ENCODE measurements around the gene DENND6B.

The DENND6B gene

DNA sequence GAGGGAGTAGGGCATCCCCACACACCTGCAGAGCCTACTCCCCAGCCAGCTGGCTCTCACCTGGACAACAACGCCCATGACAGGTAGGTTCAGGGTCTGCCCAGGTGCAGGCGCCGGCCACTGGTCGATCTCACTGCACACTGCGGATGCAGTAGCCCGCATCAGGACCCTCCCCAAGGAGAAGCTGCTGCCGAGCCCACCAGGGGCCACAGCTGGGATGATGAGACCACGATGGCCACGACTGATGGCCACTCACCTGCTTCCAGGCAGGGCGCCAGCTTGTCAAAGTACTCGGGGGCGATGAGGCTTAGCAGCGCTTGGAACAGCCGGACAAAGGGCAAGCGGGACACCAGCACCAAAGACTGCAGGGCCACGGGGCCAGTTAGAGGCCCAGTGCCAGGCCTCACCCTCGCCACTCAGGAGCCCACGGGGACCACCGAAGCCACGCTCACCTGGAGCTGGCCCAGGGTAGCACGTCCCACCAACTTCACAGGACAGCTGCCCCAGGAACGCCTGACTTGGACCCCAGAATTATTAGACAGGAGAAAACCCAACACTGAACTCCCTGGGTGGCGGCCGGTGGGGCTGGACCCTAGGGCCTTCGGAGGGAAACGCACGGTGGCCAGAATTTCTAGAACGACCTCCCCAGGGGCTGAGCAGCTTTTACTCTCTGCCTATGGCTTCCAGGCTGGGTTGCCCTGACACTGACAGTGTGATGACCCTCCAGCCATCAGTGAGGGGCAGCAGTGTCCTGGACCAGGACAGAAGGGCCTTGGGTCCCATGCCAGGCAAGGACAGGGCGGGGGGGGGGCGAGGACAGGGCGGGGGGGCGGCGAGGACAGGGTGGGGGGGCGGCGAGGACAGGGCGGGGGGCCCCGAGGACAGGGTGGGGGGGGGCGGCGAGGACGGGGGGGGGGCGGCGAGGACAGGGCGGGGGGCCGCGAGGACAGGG, 10.4 kb downstream of the DENND6B start:
- in situ Hi-C loops (cut with HindIII; ENCODE audit: low sequenced_read_pairs) = no loop called here

DNA sequence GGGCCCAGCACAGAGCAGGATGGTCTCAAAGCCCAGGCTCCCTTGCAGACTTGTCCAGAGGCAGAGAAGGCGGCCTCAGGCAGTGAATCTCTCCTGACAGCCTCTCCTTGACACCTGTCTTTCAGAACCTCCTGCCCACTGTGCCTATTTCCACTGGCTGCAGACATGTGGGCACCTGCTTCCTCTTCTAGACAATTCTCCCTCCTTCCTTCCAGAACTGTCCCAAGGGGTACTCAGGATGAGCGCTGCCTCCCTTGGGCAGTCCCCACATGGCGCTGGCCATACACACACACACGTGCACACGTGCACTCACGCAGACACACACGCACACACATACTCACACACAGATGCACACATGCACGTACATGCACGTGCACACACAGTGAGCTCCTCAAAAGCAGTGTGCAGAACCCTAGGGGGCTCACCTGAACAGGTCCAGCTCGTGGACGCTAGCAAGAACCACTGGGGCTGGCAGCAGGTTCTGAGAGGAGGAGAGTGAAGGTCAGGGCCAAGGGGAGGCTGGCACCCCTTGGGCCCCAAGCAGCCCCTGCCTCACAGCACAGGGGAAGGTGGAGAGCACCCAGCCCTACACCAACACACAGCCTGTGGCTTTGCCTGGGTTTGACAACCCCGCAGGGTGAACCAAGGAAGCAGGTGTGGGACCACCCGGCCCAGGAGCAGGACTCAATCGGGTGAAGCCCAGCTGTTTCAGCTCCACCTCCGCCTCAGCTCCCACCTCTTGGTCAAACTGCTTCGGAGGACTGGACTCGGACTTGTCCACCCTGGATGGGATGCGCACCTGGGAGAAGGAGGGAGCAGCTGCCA, 11.3 kb downstream of the DENND6B start:
- in situ Hi-C loops (cut with HindIII; ENCODE audit: low sequenced_read_pairs) = no loop called here

DNA sequence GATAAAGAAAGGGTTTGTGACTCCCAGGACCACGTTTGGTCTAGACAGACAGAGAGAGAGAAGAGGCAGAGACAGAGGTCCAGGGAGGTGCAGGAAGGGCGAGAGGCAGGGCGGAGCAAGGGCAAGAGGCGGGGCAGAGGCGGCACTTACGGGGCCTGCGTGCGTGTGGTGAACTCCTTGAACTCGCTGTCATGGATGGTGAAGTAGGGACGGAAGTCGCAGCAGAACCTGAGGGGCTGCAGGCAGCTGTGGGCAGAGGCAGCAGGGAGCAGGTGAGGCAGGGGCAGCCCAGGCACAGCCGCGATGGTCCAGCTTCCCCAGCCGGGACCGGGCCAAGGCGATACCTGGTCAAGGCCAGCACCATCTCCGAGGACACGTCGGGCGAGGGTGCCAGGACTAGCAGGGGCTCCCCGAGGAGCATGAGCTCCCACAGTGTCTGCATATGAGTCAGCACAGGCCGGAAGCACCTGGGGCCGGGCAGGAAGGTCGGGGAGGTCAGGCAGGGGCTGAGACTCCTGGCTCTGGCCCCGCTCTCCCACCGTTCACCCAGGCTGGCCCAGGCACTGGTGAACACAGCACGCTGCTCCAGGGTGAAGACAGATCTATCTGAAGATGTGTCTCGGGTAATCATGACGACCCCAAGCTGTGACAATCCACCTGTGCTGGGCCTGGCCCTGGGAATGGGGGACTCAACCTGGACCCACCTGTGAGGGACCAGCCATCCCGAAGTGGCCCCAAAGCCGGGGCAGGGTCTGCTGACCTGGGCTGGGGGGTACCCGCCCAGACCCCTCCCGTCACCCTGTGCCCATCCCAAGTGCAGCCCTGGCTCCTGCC, 12.1 kb downstream of the DENND6B start:
- in situ Hi-C loops (cut with HindIII; ENCODE audit: low sequenced_read_pairs) = no loop called here

GRCh38 chr22:50314081-50314454, 12.7 kb downstream of the DENND6B start:
- in situ Hi-C loops (cut with HindIII; ENCODE audit: low sequenced_read_pairs) = no loop called here

DNA sequence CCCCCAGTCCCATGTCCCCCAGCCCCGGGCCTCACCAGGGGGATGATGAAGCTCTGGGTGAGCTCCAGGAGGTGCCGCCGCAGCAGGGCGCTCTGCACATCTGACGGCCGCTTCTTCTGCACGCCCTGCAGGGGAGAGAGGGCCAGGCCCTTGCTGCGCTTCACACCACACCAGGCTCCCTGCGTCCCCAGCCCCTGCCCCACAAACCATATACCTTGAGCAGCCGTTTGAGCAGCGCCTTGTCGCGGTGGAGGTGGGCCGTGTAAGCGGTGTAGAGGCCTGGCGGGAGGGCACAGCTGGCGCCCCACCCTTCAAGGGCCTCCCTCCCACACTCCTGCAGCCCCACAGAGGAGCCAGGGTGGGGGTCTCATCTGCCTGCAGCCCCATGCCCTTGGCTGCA, 13.2 kb downstream of the DENND6B start:
- in situ Hi-C loops (cut with HindIII; ENCODE audit: low sequenced_read_pairs) = no loop called here

GRCh38 chr22:50313021-50313420, 13.8 kb downstream of the DENND6B start:
- in situ Hi-C loops (cut with HindIII; ENCODE audit: low sequenced_read_pairs) = no loop called here

- in situ Hi-C loops (cut with HindIII; ENCODE audit: low sequenced_read_pairs) = no loop called here
Measured at GRCh38 chr22:50312371-50312770, 14.4 kb downstream of the DENND6B start.

GRCh38 chr22:50311606-50312351, 15.0 kb downstream of the DENND6B start:
- in situ Hi-C loops (cut with HindIII; ENCODE audit: low sequenced_read_pairs) = no loop called here

- in situ Hi-C loops (cut with HindIII; ENCODE audit: low sequenced_read_pairs) = no loop called here
Measured at GRCh38 chr22:50310949-50311444, 15.8 kb downstream of the DENND6B start.

DNA sequence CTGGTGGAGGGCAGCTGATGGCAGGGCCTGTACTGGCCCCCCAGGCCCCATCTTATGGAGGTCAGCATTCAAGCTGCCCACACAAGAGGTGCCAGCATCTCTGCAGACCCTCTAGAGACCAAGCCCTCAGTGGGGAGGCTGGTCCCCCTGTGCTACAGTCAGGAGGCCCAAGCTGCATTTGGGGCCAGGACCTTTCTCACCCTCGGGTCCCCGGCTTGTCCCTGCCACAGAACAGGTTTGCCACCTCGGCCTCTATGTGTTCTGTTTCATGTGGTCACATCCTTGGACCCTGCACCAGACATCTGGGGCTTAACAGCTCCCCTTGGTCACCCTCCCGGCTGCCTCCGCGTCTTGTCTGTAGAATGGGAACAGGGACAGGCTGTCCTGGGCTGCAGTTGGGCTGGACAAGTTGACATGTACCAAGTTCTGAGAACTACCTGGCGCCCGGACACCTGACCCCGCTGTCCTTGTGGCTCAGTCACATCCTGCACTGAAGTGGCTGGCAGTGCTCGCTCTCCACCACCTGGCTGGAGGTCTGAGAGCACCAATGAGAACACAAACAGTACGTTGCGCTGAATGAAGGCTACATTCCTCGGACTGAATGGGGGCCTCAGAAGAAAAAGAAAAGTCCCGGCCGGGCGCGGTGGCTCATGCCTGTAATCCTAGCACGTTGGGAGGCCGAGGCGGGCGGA, 16.6 kb downstream of the DENND6B start:
- in situ Hi-C loops (cut with HindIII; ENCODE audit: low sequenced_read_pairs) = no loop called here

- in situ Hi-C loops (cut with HindIII; ENCODE audit: low sequenced_read_pairs) = no loop called here
Measured at GRCh38 chr22:50309601-50309991, 17.2 kb downstream of the DENND6B start.

DNA sequence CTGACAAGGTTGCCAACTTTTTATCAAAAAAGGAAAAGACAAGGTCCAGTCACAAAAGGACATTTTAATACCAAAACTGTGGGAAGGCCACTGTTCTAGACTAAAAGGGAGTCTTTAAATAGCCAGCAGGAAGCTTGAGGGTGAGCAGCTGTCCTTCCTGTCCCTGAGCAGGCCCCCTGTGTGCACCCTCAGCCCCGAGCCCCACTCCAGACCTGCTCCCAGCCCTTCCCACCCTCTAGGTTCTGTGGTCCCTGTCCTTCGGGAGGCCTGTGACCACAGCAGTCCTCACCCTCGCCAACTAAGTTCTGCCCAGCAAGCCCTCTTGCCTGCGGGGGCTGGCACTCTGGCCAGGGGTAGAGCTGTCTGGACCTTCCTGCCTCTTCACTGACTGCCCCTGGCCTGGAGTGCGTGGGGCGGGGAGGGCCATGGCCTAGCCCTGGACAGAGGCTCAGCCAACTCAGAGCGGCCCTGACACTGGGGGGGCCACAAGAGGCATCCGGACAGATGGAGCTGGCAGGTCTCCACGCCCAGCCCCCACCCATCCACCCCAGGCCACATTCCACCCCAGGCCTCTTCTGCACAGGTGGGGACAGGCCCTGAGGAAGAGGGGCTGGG, 17.7 kb downstream of the DENND6B start:
- in situ Hi-C loops (cut with HindIII; ENCODE audit: low sequenced_read_pairs) = no loop called here

DNA sequence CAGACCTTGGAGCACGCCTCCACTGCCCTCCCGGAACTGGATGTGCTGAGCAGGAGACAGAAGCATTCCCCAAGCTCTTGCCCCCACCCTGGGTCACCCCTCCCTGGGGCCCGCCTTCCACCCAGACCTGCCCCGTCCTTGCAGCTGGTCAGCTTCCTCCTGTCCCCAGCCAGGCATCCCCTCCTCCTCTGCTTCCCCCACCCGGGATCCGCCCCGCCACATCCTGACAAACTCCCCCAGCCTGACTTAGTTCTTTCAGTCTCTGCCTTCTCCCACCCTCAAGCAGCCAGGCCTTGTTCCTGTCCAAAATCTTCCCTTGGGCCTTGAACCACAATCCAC, 18.2 kb downstream of the DENND6B start:
- in situ Hi-C loops (cut with HindIII; ENCODE audit: low sequenced_read_pairs) = no loop called here

DNA sequence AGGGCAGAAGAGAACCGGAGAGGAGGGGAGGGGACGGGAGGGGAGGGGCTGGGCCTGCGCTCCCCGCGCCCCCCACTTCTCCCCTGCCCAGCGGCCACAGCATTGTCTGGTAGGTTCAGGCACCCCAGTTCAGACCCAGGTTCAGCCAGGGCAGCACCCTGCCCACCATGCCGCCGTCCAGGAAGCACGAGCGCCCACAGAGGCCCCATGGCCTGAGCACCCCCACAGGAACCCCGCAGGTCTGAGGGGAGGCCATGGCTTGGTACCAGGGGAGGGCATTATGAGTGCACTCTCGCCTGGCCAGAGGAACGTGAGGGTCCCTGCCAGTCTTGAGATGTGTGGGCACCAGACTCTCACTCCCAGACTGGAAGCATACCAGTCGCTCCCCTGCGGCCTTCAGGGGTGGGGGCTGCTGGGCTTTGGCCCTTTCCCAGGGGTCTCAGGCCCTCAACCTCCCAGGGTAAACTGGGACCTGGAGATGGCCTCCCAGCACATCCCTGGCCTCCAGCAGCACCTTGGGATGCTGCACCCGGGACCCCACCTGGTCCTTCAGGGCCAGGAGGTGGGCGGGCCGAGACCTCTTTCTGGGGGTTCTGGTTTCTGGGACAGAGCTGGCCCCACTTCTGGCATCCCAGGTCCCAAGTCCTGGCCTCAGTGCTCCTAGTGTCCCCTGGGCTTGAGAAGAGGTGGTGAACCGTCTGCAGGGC, 18.8 kb downstream of the DENND6B start:
- in situ Hi-C loops (cut with HindIII; ENCODE audit: low sequenced_read_pairs) = no loop called here

DNA sequence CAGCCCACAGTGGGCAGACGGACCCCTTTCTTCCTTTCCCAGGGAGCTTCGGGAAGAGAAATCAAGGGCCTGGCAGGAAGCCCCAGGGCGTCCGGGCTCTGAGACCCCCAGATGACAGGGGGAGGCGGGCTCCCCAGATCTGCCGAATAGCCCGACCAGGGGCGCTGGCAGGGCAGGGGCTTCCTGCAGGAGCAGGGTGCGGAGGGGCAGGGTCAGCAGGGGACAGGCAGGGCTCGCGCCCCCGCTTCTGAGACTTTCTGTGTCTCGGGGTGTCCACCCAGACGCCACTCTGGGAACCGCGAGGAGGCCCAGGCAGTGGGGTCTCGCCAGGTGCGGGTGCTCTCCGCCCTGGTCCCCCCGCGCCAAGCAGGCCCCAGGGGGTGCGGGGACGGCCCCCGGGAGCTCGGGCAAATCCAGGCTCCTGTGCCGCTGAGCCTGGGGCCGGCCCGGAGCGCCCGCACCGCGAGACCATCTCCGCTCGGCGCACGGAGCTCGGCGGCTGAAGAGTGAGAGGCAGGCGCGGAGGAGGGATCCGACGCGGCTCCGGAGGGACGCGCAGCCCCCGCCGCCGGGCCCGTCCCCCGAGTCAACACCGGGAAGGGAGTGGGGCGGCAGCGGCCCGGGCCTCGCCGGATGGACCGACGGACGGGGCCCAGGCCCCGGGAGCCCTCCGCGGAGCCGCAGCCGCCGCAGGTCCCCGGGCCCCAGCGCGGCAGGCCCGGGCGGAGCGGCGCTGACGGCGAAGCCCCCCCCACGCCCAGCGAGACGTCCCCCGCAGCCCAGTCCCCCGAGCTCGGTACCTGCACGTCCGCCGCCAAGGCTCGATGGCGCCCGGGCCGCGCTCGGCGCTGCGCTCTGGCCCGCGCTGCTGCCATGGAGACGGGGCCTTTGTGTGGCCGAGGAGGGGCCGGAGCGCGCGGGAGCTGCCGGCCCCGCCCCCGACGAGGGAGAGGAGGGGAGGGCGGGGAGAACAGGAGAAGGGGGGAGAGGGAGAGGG, 19.8 kb downstream of the DENND6B start, which contains the start of gene PLXNB2:
Gene PLXNB2 (minus strand): TSS at position 894 of the 997 bp plus-strand sequence. CDS start 17,062 bp downstream, outside the sequence.
- in situ Hi-C loops (cut with HindIII; ENCODE audit: low sequenced_read_pairs) = no loop called here

DNA sequence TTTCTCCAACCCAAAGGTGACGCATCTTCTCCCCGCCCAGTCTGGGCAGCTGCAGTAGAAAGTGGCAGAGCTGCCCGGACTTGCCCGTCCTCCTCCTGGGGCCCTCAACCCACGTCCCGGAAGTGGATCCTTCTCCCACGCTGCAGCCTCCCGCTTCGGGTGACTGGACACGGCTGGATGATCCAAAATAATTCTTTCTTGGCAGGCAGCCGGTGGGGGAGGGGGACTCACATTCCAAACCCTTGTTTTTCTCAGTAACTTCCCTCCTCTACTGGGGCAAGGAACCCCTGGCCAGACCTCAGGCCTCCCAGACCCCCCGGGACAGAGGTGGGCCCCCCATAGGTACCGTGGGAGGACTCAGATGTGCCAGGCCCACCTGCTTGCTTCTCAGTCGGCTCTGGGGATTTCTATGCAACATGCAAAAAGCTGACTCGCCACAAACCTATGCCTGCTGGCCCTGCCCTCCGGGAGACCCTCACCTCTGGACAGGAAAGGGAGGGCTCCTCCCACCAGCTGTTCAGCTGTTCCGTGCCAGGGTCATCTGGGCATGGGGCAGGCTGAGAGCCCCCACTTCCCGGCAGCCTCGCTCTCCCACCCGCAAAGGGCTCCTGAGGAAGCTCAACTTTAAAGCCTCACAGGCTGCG, 20.8 kb downstream of the DENND6B start:
- in situ Hi-C loops (cut with HindIII; ENCODE audit: low sequenced_read_pairs) = no loop called here
